Measurements from ENCODE around the gene CDH16.

The CDH16 gene

DNA sequence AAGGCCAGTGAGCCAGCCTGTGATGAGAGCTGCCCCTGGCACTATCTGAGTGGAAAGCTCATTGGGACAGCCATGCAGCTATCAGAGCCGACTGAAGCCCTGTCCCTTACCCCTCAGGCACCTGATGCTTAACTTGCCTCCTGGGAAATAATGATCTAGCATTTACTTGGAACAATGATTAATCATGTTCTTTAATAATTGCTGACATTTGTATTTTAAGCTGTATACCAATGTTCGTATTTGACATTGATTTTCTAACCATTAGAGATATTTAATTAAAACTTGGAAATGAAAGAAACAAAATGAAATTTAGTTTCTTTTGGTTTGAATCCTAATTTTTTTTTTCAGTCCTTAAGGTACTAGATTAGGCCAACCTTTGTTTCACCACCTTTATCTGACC lies 27.9 kb downstream of the CDH16 start:
- no peak for DNase-seq (ENCODE audit: low spot score)
- no peak overlapping the region for H3K18ac ChIP-seq (ENCODE audit: low read length)
- H3K27ac ChIP-seq (replicated peaks; ENCODE audit: low read length) = no peak overlapping the region
- H3K79me1 ChIP-seq (ENCODE audit: low read depth, low read length) = no peaks in the 10 kb centered on the region
- no peak overlapping the region for H3K4me2 ChIP-seq (ENCODE audit: insufficient read depth, low read length, poor library complexity, severe bottlenecking)
- no peak overlapping the region for H3K23ac ChIP-seq (ENCODE audit: low read depth, low read length, poor library complexity)
- H3K4me3 ChIP-seq (ENCODE audit: low read length in 2 of 2) = no peak overlapping the region
- no peak overlapping the region for H3K9ac ChIP-seq (ENCODE audit: low read depth, low read length, poor library complexity)
- no peak overlapping the region for H2AK5ac ChIP-seq (ENCODE audit: low read depth, low read length)
- no peaks in the 10 kb centered on the region for H3K9me3 ChIP-seq (replicated peaks in 1 of 2; ENCODE audit: control insufficient read depth in 2 of 2, insufficient read depth in 1 of 2, low read depth in 1 of 2, low read length in 2 of 2)
- H3K14ac ChIP-seq (ENCODE audit: low read length) = no peak overlapping the region
- no peaks in the 10 kb centered on the region for H3K4me1 ChIP-seq (ENCODE audit: control insufficient read depth in 2 of 2, insufficient read depth in 1 of 2, low read depth in 1 of 2, low read length in 2 of 2)
- no peak overlapping the region for H2BK5ac ChIP-seq (ENCODE audit: low read length)
- H3K27me3 ChIP-seq (ENCODE audit: control insufficient read depth in 3 of 3, insufficient read depth in 3 of 3, low read depth in 1 of 3, low read length in 3 of 3) = peaks cover 0 to 2% (median 0%) of the 10 kb centered on the region in 3 experiments
- no peak overlapping the region for H4K91ac ChIP-seq (ENCODE audit: low read depth, low read length, poor library complexity)
- H2BK15ac ChIP-seq (ENCODE audit: low read length) = no peak overlapping the region
- no peak overlapping the region for H4K8ac ChIP-seq (ENCODE audit: low read depth, low read length)
- no CpG with 5 or more reads among the region's 2 CpGs for WGBS, 2 donors (ENCODE audit: extremely low coverage in 2 of 2, insufficient read length in 2 of 2, insufficient replicate concordance in 1 of 2)
- no peak overlapping the region for H2BK120ac ChIP-seq (ENCODE audit: low read depth, low read length)
- no peak overlapping the region for H2AFZ ChIP-seq (ENCODE audit: low read length)
- no peak overlapping the region for H2BK12ac ChIP-seq (ENCODE audit: low read length)
- no peak overlapping the region for H3K4ac ChIP-seq (ENCODE audit: low read length)
- H3K36me3 ChIP-seq (replicated peaks in 1 of 2; ENCODE audit: control insufficient read depth in 2 of 2, insufficient read depth in 2 of 2, low read length in 2 of 2) = peaks cover 4 to 15% of the 10 kb centered on the region in 2 donors

DNA sequence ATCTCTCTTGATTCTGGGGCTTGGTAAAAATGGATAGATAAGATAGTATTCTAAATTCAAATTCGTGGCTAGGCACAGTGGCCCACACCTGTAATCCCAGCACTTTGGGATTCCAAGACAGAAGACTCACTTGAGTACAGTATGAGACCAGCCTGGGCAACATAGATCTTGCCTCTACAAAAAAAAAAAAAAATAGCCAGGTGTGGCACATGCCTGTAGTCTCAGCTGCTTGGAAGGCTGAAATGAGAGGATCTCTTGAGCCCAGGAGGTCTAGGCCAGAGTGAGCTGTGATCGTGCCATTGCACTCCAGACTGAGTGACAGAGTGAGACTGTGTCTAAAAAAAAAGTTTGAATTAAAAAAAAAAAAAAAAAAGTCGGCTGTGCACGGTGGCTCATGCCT lies 29.1 kb downstream of the CDH16 start:
- no peaks in the 10 kb centered on the region for H3K27me3 ChIP-seq (ENCODE audit: control insufficient read depth in 3 of 3, insufficient read depth in 3 of 3, low read depth in 1 of 3, low read length in 3 of 3)
- H3K14ac ChIP-seq (ENCODE audit: low read length) = no peak overlapping the region
- H2BK12ac ChIP-seq (ENCODE audit: low read length) = no peak overlapping the region
- no peak overlapping the region for H3K4ac ChIP-seq (ENCODE audit: low read length)
- H2AK5ac ChIP-seq (ENCODE audit: low read depth, low read length) = no peak overlapping the region
- H2BK5ac ChIP-seq (ENCODE audit: low read length) = no peak overlapping the region
- no peak overlapping the region for H2BK120ac ChIP-seq (ENCODE audit: low read depth, low read length)
- H3K23ac ChIP-seq (ENCODE audit: low read depth, low read length, poor library complexity) = no peak overlapping the region
- H3K9ac ChIP-seq (ENCODE audit: low read depth, low read length, poor library complexity) = no peak overlapping the region
- no CpG with 5 or more reads among the region's 4 CpGs for WGBS, 2 donors (ENCODE audit: extremely low coverage in 2 of 2, insufficient read length in 2 of 2, insufficient replicate concordance in 1 of 2)
- H4K8ac ChIP-seq (ENCODE audit: low read depth, low read length) = no peak overlapping the region
- H3K79me1 ChIP-seq (ENCODE audit: low read depth, low read length) = no peaks in the 10 kb centered on the region
- H3K4me3 ChIP-seq (ENCODE audit: low read length in 2 of 2) = no peak overlapping the region
- peaks cover 0 to 3% of the 10 kb centered on the region in 2 donors for H3K9me3 ChIP-seq (replicated peaks in 1 of 2; ENCODE audit: control insufficient read depth in 2 of 2, insufficient read depth in 1 of 2, low read depth in 1 of 2, low read length in 2 of 2)
- H2BK15ac ChIP-seq (ENCODE audit: low read length) = no peak overlapping the region
- DNase-seq (ENCODE audit: low spot score) = no peak
- H3K4me2 ChIP-seq (ENCODE audit: insufficient read depth, low read length, poor library complexity, severe bottlenecking) = no peak overlapping the region
- no peak overlapping the region for H4K91ac ChIP-seq (ENCODE audit: low read depth, low read length, poor library complexity)
- H2AFZ ChIP-seq (ENCODE audit: low read length) = no peak overlapping the region
- no peak overlapping the region for H3K27ac ChIP-seq (replicated peaks; ENCODE audit: low read length)
- H3K18ac ChIP-seq (ENCODE audit: low read length) = no peak overlapping the region
- no peaks in the 10 kb centered on the region for H3K4me1 ChIP-seq (ENCODE audit: control insufficient read depth in 2 of 2, insufficient read depth in 1 of 2, low read depth in 1 of 2, low read length in 2 of 2)
- peaks cover 14 to 26% of the 10 kb centered on the region in 2 donors for H3K36me3 ChIP-seq (replicated peaks in 1 of 2; ENCODE audit: control insufficient read depth in 2 of 2, insufficient read depth in 2 of 2, low read length in 2 of 2)

DNA sequence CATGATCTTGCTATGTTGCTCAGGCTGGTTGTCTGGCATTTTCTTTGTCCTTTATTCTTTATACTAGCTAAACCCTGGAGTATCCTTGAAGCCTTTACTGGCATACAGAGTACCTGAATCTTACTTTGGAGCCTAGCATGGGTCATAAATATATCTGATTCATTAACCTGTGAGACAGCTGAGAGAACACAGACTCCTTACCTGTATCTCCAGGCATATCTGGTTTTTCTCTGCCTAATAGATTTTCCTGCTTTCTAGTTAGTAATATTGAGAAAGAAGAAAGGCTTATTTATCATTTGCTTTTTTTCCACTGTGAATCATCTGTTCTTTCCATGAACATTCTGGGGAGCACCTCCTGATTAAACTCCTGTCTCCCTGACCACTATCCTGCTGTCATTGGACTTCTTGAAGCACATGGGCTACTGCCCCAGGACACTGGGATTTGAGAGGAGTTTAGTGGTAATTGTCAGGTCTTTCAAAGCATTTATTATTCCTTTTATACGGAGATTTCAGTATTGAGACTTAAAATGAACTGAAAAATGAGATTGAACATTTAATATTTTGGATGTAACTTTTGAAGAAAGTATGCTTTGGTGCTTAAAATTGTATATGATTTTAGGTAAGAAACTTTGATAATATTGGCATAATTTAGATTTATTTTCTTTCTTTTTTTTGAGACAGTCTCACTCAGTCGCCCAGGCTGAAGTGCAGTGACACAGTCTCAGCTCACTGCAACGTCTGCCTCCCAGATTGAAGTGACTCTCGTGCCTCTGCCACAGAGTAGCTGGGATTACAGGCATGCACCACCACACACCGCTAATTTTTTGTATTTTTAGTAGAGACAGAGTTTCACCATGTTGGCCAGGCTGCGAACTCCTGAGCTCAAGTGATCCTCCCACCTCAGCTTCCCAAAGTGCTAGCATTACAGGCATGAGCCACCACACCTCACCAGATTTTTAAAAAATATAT lies 29.8 kb downstream of the CDH16 start:
- no peak for DNase-seq (ENCODE audit: low spot score)
- no peak overlapping the region for H3K4me2 ChIP-seq (ENCODE audit: insufficient read depth, low read length, poor library complexity, severe bottlenecking)
- no peak overlapping the region for H3K18ac ChIP-seq (ENCODE audit: low read length)
- no peak overlapping the region for H2AFZ ChIP-seq (ENCODE audit: low read length)
- no peak overlapping the region for H4K91ac ChIP-seq (ENCODE audit: low read depth, low read length, poor library complexity)
- H3K9ac ChIP-seq (ENCODE audit: low read depth, low read length, poor library complexity) = no peak overlapping the region
- peaks cover 0 to 3% of the 10 kb centered on the region in 2 donors for H3K9me3 ChIP-seq (replicated peaks in 1 of 2; ENCODE audit: control insufficient read depth in 2 of 2, insufficient read depth in 1 of 2, low read depth in 1 of 2, low read length in 2 of 2)
- H3K36me3 ChIP-seq (replicated peaks in 1 of 2; ENCODE audit: control insufficient read depth in 2 of 2, insufficient read depth in 2 of 2, low read length in 2 of 2) = peaks cover 19 to 32% of the 10 kb centered on the region in 2 donors
- WGBS, 2 donors (ENCODE audit: extremely low coverage in 2 of 2, insufficient read length in 2 of 2, insufficient replicate concordance in 1 of 2) = no CpG with 5 or more reads among the region's 6 CpGs
- H2BK15ac ChIP-seq (ENCODE audit: low read length) = no peak overlapping the region
- H3K4me1 ChIP-seq (ENCODE audit: control insufficient read depth in 2 of 2, insufficient read depth in 1 of 2, low read depth in 1 of 2, low read length in 2 of 2) = no peaks in the 10 kb centered on the region
- H2AK5ac ChIP-seq (ENCODE audit: low read depth, low read length) = no peak overlapping the region
- no peak overlapping the region for H2BK5ac ChIP-seq (ENCODE audit: low read length)
- H3K4me3 ChIP-seq (ENCODE audit: low read length in 2 of 2) = no peak overlapping the region
- no peak overlapping the region for H3K14ac ChIP-seq (ENCODE audit: low read length)
- H3K23ac ChIP-seq (ENCODE audit: low read depth, low read length, poor library complexity) = no peak overlapping the region
- H3K27ac ChIP-seq (replicated peaks; ENCODE audit: low read length) = no peak overlapping the region
- no peaks in the 10 kb centered on the region for H3K79me1 ChIP-seq (ENCODE audit: low read depth, low read length)
- no peak overlapping the region for H2BK12ac ChIP-seq (ENCODE audit: low read length)
- no peak overlapping the region for H3K4ac ChIP-seq (ENCODE audit: low read length)
- no peaks in the 10 kb centered on the region for H3K27me3 ChIP-seq (ENCODE audit: control insufficient read depth in 3 of 3, insufficient read depth in 3 of 3, low read depth in 1 of 3, low read length in 3 of 3)
- H2BK120ac ChIP-seq (ENCODE audit: low read depth, low read length) = no peak overlapping the region
- H4K8ac ChIP-seq (ENCODE audit: low read depth, low read length) = no peak overlapping the region

GRCh38 chr16:66886914-66887313 lies 31.8 kb downstream of the CDH16 start:
- no CpG with 5 or more reads among the region's 3 CpGs for WGBS, 2 donors (ENCODE audit: extremely low coverage in 2 of 2, insufficient read length in 2 of 2, insufficient replicate concordance in 1 of 2)
- Histone ChIP-seq H2BK5ac (ENCODE audit: low read length) (no peak overlapping the region), H3K4me3 (ENCODE audit: low read length in 2 of 2) (no peak overlapping the region), H3K4ac (ENCODE audit: low read length) (no peak overlapping the region), H3K4me2 (ENCODE audit: insufficient read depth, low read length, poor library complexity, severe bottlenecking) (no peak overlapping the region), H4K8ac (ENCODE audit: low read depth, low read length) (no peak overlapping the region), H3K9ac (ENCODE audit: low read depth, low read length, poor library complexity) (no peak overlapping the region), H2BK12ac (ENCODE audit: low read length) (no peak overlapping the region), H3K18ac (ENCODE audit: low read length) (no peak overlapping the region), H3K23ac (ENCODE audit: low read depth, low read length, poor library complexity) (no peak overlapping the region), H2AK5ac (ENCODE audit: low read depth, low read length) (no peak overlapping the region), H3K9me3 (replicated peaks in 1 of 2; ENCODE audit: control insufficient read depth in 2 of 2, insufficient read depth in 1 of 2, low read depth in 1 of 2, low read length in 2 of 2) (peaks cover 0 to 3% of the 10 kb centered on the region in 2 donors), H2AFZ (ENCODE audit: low read length) (no peak overlapping the region), H2BK15ac (ENCODE audit: low read length) (no peak overlapping the region), H3K14ac (ENCODE audit: low read length) (no peak overlapping the region), H3K79me1 (ENCODE audit: low read depth, low read length) (peaks cover 2% of the 10 kb centered on the region), H3K36me3 (replicated peaks in 1 of 2; ENCODE audit: control insufficient read depth in 2 of 2, insufficient read depth in 2 of 2, low read length in 2 of 2) (peaks cover 21 to 35% of the 10 kb centered on the region in 2 donors), H3K27ac (replicated peaks; ENCODE audit: low read length) (no peak overlapping the region), H3K4me1 (ENCODE audit: control insufficient read depth in 2 of 2, insufficient read depth in 1 of 2, low read depth in 1 of 2, low read length in 2 of 2) (no peaks in the 10 kb centered on the region), H4K91ac (ENCODE audit: low read depth, low read length, poor library complexity) (no peak overlapping the region), H2BK120ac (ENCODE audit: low read depth, low read length) (no peak overlapping the region), H3K27me3 (ENCODE audit: control insufficient read depth in 3 of 3, insufficient read depth in 3 of 3, low read depth in 1 of 3, low read length in 3 of 3) (no peaks in the 10 kb centered on the region)
- DNase-seq (ENCODE audit: low spot score) = no peak

Data from neuronal stem cell (in vitro differentiated cells).